Astrocyte of the spinal cord (primary cell): Measurements from ENCODE around the gene DLGAP1.

Experiments
- DNase-seq: peaks from one replicate; pipeline ENCODE4 v3.0.0; 2011; ENCODE audit warnings: low read depth, low spot score
- H3K4me3 ChIP-seq: 2 replicates; pipeline ENCODE4 v1.5.1; 2011; ENCODE audit warnings: low read depth, mild to moderate bottlenecking, low read length, moderate library complexity
- in situ Hi-C: cut with HindIII; loops from 2 replicates; pipeline ENCODE4 v1.10.0; 2017; ENCODE audit warnings: low sequenced_read_pairs
- TF ChIP-seq, protein P1 (sequence below): IDR thresholded peaks from 2 replicates; pipeline ENCODE4 v1.5.1; 2012; ENCODE audit warnings: low read depth, mild to moderate bottlenecking, low read length, inconsistent platforms

DLGAP1 gene

DNA sequence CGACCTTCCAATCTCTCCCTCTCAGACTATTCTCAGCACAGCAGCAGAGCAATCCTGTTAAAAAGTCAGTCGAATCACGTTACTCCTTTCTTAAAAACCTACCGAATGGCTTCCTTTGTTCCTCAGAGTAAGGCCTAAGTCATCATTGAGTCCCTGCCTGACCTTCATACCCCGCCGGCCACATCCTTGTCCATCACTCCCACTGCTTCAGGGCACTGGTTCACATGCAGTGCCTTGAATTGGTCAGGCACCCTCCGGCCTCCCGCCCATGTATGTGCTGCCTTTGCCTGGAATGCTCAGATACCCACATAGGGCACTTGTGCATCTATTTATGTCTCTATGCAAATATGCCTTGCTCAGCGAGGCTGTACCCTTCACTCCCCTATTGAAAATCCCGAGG lies 206.4 kb downstream of the DLGAP1 start:
- TF ChIP-seq, protein P1, sequence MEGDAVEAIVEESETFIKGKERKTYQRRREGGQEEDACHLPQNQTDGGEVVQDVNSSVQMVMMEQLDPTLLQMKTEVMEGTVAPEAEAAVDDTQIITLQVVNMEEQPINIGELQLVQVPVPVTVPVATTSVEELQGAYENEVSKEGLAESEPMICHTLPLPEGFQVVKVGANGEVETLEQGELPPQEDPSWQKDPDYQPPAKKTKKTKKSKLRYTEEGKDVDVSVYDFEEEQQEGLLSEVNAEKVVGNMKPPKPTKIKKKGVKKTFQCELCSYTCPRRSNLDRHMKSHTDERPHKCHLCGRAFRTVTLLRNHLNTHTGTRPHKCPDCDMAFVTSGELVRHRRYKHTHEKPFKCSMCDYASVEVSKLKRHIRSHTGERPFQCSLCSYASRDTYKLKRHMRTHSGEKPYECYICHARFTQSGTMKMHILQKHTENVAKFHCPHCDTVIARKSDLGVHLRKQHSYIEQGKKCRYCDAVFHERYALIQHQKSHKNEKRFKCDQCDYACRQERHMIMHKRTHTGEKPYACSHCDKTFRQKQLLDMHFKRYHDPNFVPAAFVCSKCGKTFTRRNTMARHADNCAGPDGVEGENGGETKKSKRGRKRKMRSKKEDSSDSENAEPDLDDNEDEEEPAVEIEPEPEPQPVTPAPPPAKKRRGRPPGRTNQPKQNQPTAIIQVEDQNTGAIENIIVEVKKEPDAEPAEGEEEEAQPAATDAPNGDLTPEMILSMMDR, result no peak

DNA sequence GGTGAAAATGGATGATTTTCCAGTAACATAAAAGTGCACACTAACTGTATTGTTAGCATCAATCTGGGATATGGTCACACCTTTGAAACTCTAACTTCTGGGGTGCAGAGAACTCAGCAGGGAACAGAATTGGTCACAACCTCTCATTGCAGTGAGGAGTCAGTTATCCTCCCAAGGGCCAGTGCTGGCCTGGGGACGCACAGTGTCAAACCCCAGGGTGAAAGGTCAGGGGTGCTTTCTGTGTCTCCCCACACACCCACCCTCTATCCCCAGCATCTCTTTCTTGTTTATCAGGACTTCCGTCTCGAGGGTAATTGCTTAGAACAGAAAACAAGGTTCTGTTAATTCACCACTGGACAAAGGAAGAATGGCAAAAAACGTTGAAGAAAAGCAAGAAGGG lies 208.7 kb downstream of the DLGAP1 start:
- DNase-seq, result no peak
- H3K4me3 ChIP-seq, result no peak overlapping the region
- in situ Hi-C loops, result no loop called here
- TF ChIP-seq, protein P1, result no peak

More for the DNA sequence above, 206.4 kb downstream of the DLGAP1 start:
- no peak overlapping the region for H3K4me3 ChIP-seq
- in situ Hi-C loops, result no loop called here
- no peak for DNase-seq

DNA sequence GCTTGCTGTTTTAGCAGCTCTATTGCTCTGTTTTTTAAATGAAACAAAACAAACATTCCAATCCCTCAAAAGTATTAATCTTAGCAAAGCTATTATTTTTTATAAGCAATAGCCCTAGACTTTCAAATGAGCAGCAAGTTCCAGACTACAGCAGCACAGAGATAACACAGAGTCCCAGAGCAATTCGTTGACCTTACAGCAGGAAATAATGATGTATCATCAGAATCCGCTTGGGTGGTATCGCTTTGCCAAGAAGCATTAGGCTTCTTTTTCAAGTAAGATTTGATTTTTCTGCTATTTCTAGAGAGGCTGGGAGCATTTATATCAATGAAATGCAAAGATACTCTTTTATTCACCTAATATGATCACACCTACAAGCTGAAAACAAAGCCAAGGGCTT lies 209.7 kb downstream of the DLGAP1 start:
- DNase-seq, result no peak
- in situ Hi-C loops, result no loop called here
- TF ChIP-seq, protein P1, result no peak
- no peak overlapping the region for H3K4me3 ChIP-seq

DNA sequence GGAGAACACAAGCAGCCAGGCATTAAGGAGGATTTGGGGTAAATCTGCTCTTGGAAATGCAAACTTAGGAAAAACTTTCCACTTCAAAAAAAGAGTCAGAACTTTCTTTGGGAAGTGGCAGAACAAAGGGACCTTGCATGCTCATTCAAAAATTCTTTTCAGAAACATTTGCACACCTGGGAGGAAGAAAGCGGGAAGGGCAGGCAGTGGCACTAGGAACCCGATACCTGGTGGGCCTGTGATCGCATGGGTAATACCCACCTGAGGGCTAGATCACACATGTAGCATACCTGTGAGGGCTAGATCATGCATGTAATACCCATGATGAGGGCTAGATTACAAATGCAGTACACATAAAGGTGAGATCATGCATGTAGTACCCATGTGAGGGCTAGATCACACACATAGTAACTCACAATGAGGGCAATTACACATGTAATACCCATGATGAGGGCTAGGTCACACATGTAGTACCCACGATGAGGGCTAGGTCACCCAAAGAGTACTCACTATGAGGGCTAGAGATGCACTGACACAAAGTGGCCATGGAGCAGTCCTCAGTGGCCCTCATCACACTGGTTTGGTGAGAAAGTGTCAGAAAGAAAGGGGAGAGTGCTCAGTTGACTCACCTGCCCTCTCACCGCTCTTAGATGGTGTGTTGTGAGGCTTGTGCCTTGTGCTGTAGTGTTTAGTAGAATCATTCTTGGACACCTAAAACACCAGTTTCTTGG lies 212.5 kb downstream of the DLGAP1 start:
- no peak for DNase-seq
- H3K4me3 ChIP-seq, result no peak overlapping the region
- TF ChIP-seq, protein P1, result no peak
- in situ Hi-C loops, result no loop called here

DNA sequence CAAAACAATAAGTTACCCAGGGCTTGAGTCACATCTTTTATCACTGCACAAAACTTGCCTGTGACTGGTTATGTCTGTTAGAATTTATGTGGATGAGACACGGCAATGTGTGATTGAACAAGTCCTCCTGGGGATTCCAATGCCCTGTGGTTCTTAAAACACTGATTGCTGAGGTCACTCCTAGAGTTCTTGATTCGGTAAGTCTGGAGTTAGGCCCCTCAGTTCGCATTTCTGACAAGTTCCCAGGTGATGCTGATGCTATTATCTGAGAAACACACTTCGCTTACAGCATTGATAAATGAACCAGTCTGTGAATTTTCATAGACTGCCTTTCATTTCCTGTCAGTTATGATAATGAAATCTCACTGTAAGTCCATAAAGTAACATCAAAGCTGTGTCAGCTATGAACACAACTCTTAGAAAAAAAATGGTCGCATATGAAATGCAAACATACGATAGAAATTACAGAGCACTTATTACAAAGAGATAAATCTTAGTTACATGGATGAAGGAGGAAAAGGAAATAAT lies 214.0 kb downstream of the DLGAP1 start:
- H3K4me3 ChIP-seq, result no peak overlapping the region
- in situ Hi-C loops, result no loop called here
- DNase-seq, result no peak
- TF ChIP-seq, protein P1, result no peak

DNA sequence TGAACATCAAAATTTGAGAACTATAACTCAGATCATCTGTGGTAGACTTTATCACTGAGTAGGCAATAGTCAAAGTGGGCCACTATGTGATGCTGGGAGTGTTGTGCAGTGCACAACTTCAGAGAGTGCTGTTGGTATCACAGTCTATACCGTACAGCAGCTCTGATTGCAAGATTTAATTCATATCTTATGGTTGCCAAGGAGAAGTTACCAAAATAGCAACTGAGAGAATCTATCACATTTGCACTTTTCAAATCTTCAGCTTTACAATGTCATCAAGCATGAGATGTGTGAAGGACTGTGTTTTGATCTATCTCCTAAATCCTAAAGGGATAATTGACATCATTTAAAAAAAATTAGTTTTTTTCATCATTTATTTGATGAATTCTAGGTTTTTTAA lies 216.1 kb downstream of the DLGAP1 start:
- TF ChIP-seq, protein P1, result no peak
- H3K4me3 ChIP-seq, result no peak overlapping the region
- in situ Hi-C loops, result no loop called here
- no peak for DNase-seq
